Measurements from ENCODE around the gene CSNK1G2.

- TF ChIP-seq CTCF (IDR thresholded peaks at IDR 0.05) (no peak), BHLHE40 (IDR thresholded peaks at IDR 0.05; ENCODE audit: low read depth, low read length) (no peak), REST (IDR thresholded peaks at IDR 0.05) (no peak), SREBF2 (IDR thresholded peaks at IDR 0.05) (no peak), POLR2A (IDR thresholded peaks at IDR 0.05; ENCODE audit: low read length) (no peak), RAD21 (conservative IDR thresholded peaks at IDR 0.05 in 1 of 2, IDR thresholded peaks at IDR 0.05 in 1 of 2) (no peak), KDM5A (IDR thresholded peaks at IDR 0.05) (no peak), ZNF302 (CRISPR knock-in tag; IDR thresholded peaks at IDR 0.05) (no peak), JUNB (IDR thresholded peaks at IDR 0.05) (no peak), USF2 (IDR thresholded peaks at IDR 0.05) (no peak), EP300 (IDR thresholded peaks at IDR 0.05) (no peak)
- TF ChIP-seq, protein P1, sequence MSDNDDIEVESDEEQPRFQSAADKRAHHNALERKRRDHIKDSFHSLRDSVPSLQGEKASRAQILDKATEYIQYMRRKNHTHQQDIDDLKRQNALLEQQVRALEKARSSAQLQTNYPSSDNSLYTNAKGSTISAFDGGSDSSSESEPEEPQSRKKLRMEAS (IDR thresholded peaks at IDR 0.05), result no peak
Measured at GRCh38 chr19:1953441-1954094, 12.6 kb downstream of the CSNK1G2 start.

All from A549 (cell line).